Measurements from ENCODE around the gene ABCC8. TPM values are rescaled to one million over a fixed set of nuclear protein-coding genes. Genes with fewer than 3 reads are reported as not detected.
A peak's percentile ranks its signal among the peaks of the same experiment; 100 is the strongest.

Gene ABCC8
- total and polyA plus RNA-seq, 9 of the 15 experiments (the other 6 are each of a cell fraction or from before 2014, with no cell fraction given): not detected

- Histone ChIP-seq H2AFZ (ENCODE audit: low read depth, low read length) (no peak overlapping the region), H3K9ac (ENCODE audit: insufficient read depth in 1 of 2, low read depth in 2 of 2, low read length in 2 of 2) (peak overlapping the region in 1 of 2 experiments; percentile 12; a peak in 1 of 4 replicates), H3K9me1 (ENCODE audit: control insufficient read depth, insufficient read depth, low read length) (no peaks in the 10 kb centered on the region), H3K27me3 (ENCODE audit: control insufficient read depth in 2 of 2, insufficient read depth in 2 of 2, low read length in 2 of 2) (peaks cover 12 to 73% of the 10 kb centered on the region in 2 experiments; a peak in 4 of 5 replicates), H3K4me1 (replicated peaks in 1 of 2; ENCODE audit: control insufficient read depth in 2 of 2, insufficient read depth in 2 of 2, low read length in 2 of 2) (no peaks in the 10 kb centered on the region), H3K79me2 (ENCODE audit: control insufficient read depth, insufficient read depth, low read length) (no peaks in the 10 kb centered on the region), H3K4me3 (no peak overlapping the region), H3K4me2 (ENCODE audit: insufficient read depth, low read length) (no peak overlapping the region), H3K9me3 (replicated peaks; ENCODE audit: control insufficient read depth, insufficient read depth, low read depth, low read length) (no peaks in the 10 kb centered on the region), H3K36me3 (ENCODE audit: control insufficient read depth, insufficient read depth, low read length) (no peaks in the 10 kb centered on the region), H4K20me1 (replicated peaks; ENCODE audit: control insufficient read depth, insufficient read depth, low read length) (peaks cover 3% of the 10 kb centered on the region; the same call in 1 of the 2 replicates), H3K27ac (ENCODE audit: extremely low read depth, low read depth, low read length) (no peak overlapping the region)
- ChIA-PET CTCF (ENCODE audit: low intra/inter-chr PET ratio) (no interaction called here), POLR2A (interaction anchor here (0.6 to 0.7 kb wide), 3 partner anchors 33 to 283 kb away, joined by 3 read pairs; no protein-coding TSS in a partner anchor)
- in situ Hi-C loops (cut with MboI) (loop anchor here (10.0 kb wide), 2 partner anchors 128 to 288 kb away; no protein-coding TSS in a partner anchor), intact Hi-C loops (cut with micrococcal nuclease) (no loop called here)
- DNase-seq (ENCODE audit: extremely low read depth in 1 of 4, low spot score in 3 of 4) (no peak), ATAC-seq (no peak), FAIRE-seq (no peak)
- TF ChIP-seq RBM17 (IDR thresholded peaks at IDR 0.05; ENCODE audit: borderline replicate concordance, low read depth, low read length): no peak
- TF ChIP-seq CEBPZ (IDR thresholded peaks at IDR 0.05; ENCODE audit: borderline replicate concordance, low read depth, low read length): no peak
- no peak for TF ChIP-seq ATF1 (CRISPR knock-in tag; IDR thresholded peaks at IDR 0.05)
- no peak for TF ChIP-seq ATF1 (tag; IDR thresholded peaks at IDR 0.05)
- no peak for TF ChIP-seq GTF2F1 (IDR thresholded peaks at IDR 0.05; ENCODE audit: low read depth, low read length)
- no peak for TF ChIP-seq CTBP1 (IDR thresholded peaks at IDR 0.05; ENCODE audit: borderline replicate concordance)
- TF ChIP-seq ZNF134 (CRISPR knock-in tag; conservative IDR thresholded peaks at IDR 0.05): no peak
- no peak for TF ChIP-seq CHD4 (IDR thresholded peaks at IDR 0.05; ENCODE audit: insufficient read depth, insufficient replicate concordance, low read depth, low read length, poor library complexity, severe bottlenecking)
- no peak for TF ChIP-seq ZBED1 (IDR thresholded peaks at IDR 0.05)
- no peak for TF ChIP-seq ARID1B (IDR thresholded peaks at IDR 0.05)
- TF ChIP-seq DNMT1 (IDR thresholded peaks at IDR 0.05): no peak
- no peak for TF ChIP-seq PYGO2 (tag; IDR thresholded peaks at IDR 0.05)
- no peak for TF ChIP-seq ZFPM2 (CRISPR knock-in tag; IDR thresholded peaks at IDR 0.05)
- TF ChIP-seq ETS1 (conservative IDR thresholded peaks at IDR 0.05; ENCODE audit: control insufficient read depth, low read depth, low read length): no peak
- TF ChIP-seq, protein P1, sequence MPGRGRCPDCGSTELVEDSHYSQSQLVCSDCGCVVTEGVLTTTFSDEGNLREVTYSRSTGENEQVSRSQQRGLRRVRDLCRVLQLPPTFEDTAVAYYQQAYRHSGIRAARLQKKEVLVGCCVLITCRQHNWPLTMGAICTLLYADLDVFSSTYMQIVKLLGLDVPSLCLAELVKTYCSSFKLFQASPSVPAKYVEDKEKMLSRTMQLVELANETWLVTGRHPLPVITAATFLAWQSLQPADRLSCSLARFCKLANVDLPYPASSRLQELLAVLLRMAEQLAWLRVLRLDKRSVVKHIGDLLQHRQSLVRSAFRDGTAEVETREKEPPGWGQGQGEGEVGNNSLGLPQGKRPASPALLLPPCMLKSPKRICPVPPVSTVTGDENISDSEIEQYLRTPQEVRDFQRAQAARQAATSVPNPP (IDR thresholded peaks at IDR 0.05; ENCODE audit: borderline replicate concordance, insufficient read depth, insufficient read length): no peak
- TF ChIP-seq KDM2B (CRISPR knock-in tag; IDR thresholded peaks at IDR 0.05): no peak
- no peak for TF ChIP-seq HNRNPLL (IDR thresholded peaks at IDR 0.05; ENCODE audit: low read depth, low read length, poor library complexity, severe bottlenecking)
- TF ChIP-seq HNRNPL (IDR thresholded peaks at IDR 0.05; ENCODE audit: low read depth, low read length): no peak
- no peak for TF ChIP-seq PML (IDR thresholded peaks at IDR 0.05; ENCODE audit: low read length)
- WGBS (ENCODE audit: insufficient coverage, low coverage, missing lambda C conversion rate): 19% methylated on average over 8 of the region's 17 CpGs
- no TSS peak for BruUV-seq (replicated peaks)
These were observed 46.0 kb upstream of the ABCC8 start for GRCh38 chr11:17522655-17523054.
